ENCODE data around the gene PADI2. TPM values are rescaled to one million over a fixed set of nuclear protein-coding genes. Genes with fewer than 3 reads are reported as not detected.

The PADI2 gene
- total RNA-seq, 4 donors from 2014 or later, result 15.4 to 27.2 (median 18.6) TPM

DNA sequence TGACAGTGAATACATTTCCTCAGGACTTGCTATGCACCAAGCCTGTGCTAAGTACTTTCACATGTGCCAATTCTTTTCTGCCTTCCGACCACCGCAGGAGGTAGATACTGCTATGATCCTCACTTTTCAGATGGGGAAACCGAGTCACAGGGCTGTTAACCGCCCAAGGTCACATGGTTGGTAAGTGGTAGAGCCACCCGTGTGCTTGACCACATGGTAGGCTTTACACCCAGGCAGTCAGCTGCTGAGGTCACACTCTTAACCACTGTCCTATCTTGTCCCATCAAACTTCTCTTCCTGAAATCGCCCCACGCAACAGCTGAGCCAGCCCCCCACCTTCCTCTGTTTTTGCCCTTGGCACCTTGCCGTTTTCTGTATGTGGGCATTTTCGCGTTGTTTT lies 34.5 kb downstream of the PADI2 start:
- TF ChIP-seq EP300 (IDR thresholded peaks at IDR 0.05), result no peak
- H3K9me3 ChIP-seq, result no peaks in the 10 kb centered on the region
- H3K4me1 ChIP-seq, result no peaks in the 10 kb centered on the region
- no peaks in the 10 kb centered on the region for H3K36me3 ChIP-seq
- no peak for DNase-seq (ENCODE audit: low spot score in 2 of 2)
- H3K27ac ChIP-seq, result no peak overlapping the region
- 80% methylated on average over 10 of the region's 10 CpGs for WGBS
- H3K27me3 ChIP-seq, result no peaks in the 10 kb centered on the region
- H3K4me3 ChIP-seq, result no peak overlapping the region

DNA sequence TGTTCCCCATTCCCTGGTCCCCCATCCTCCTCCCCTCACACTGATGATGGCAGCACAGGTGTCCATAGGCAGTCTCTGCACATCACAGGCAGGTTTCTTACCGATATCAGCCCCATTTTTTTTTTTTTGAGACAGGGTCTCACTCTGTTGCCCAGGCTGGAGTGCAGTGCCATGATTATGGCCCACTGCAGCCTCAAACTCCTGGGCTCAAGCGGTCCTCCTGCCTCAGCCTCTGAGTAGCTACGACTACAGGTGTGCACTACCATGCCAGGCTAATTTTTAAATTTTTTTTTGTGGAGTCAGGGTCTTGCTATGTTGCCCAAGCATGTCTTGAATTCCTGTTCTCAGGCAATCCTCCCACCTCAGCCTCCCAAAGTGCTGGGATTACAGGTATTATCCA lies 36.5 kb downstream of the PADI2 start:
- H3K36me3 ChIP-seq, result no peaks in the 10 kb centered on the region
- TF ChIP-seq CTCF (IDR thresholded peaks at IDR 0.05) (no peak), POLR2A (IDR thresholded peaks at IDR 0.05) (no peak), POLR2AphosphoS5 (IDR thresholded peaks at IDR 0.05) (no peak), EP300 (IDR thresholded peaks at IDR 0.05) (no peak)
- H3K4me3 ChIP-seq, result no peak overlapping the region
- no peak for DNase-seq (ENCODE audit: low spot score in 2 of 2)
- H3K4me1 ChIP-seq, result no peaks in the 10 kb centered on the region
- H3K27me3 ChIP-seq, result no peaks in the 10 kb centered on the region
- H3K27ac ChIP-seq, result no peak overlapping the region
- WGBS, result 92% methylated on average over 3 of the region's 3 CpGs
- no peaks in the 10 kb centered on the region for H3K9me3 ChIP-seq

- no peaks in the 10 kb centered on the region for H3K36me3 ChIP-seq
- TF ChIP-seq POLR2AphosphoS5 (IDR thresholded peaks at IDR 0.05), result no peak
- TF ChIP-seq EP300 (IDR thresholded peaks at IDR 0.05), result no peak
- TF ChIP-seq POLR2A (IDR thresholded peaks at IDR 0.05), result no peak
- no peak for TF ChIP-seq CTCF (IDR thresholded peaks at IDR 0.05)
- H3K27me3 ChIP-seq, result no peaks in the 10 kb centered on the region
- no peaks in the 10 kb centered on the region for H3K4me1 ChIP-seq
- no peaks in the 10 kb centered on the region for H3K9me3 ChIP-seq
- no peak overlapping the region for H3K4me3 ChIP-seq
- no peak for DNase-seq (ENCODE audit: low spot score in 2 of 2)
- no peak overlapping the region for H3K27ac ChIP-seq
- 47% methylated on average over 2 of the region's 2 CpGs for WGBS
These were observed 37.8 kb downstream of the PADI2 start for GRCh38 chr1:17081439-17081838.

DNA sequence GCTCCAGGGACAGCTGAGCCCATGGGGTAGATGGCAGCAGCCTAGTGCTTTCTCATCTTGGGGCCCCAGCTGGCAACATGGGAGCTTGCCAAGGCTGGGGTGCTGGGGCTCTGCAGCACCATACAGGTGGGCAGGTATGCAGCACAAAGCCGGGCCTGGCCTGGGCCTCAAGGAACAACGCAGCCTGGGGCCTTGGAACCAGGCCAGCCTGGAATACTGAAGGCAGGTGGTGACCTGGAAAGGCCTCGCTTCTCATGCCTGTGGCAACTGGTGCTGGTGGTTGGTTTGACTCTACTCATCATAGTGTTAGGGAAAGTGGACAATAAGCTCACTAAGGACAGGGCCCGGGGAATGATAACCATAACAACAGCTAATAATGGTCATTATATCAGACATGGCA lies 38.4 kb downstream of the PADI2 start:
- Histone ChIP-seq H3K27me3 (no peaks in the 10 kb centered on the region), H3K9me3 (no peaks in the 10 kb centered on the region), H3K27ac (no peak overlapping the region), H3K4me3 (no peak overlapping the region), H3K36me3 (no peaks in the 10 kb centered on the region), H3K4me1 (no peaks in the 10 kb centered on the region)
- no peak for TF ChIP-seq EP300 (IDR thresholded peaks at IDR 0.05)
- TF ChIP-seq CTCF (IDR thresholded peaks at IDR 0.05), result no peak
- no peak for TF ChIP-seq POLR2A (IDR thresholded peaks at IDR 0.05)
- no peak for TF ChIP-seq POLR2AphosphoS5 (IDR thresholded peaks at IDR 0.05)
- no peak for DNase-seq (ENCODE audit: low spot score in 2 of 2)
- WGBS, result 56% methylated on average over 4 of the region's 4 CpGs

DNA sequence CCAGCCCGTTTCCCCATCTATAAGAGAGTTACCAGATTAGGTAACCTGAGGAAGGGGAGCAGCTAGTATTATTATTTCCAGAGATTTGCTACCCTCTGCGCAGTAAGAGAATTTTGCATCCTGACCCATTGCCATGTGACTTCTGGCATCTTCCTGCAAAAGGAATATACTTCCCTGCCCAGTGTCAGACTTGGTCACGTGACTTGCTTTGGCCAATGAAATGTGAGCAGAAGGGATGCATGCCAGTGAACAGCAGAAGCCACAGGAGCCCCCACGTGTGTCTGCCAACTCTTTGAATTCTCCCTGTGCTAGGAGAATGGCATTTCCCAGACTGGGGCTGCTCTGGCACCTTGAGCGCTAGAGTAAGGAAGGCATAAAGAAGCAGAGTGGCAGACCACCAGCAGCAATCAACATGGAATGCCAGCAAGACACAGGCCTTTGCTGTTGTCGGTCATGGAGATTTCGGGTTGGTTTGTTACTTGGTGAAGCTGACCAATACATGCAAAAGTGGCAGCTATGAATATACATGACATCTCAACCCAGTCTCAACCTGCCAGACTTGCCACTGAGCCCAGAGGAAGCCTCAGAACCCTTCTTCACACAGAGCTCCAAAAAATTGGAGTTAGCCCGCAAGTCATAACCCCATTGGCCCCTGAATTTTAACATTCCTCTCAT lies 39.0 kb downstream of the PADI2 start:
- 84% methylated on average over 8 of the region's 8 CpGs for WGBS
- no peaks in the 10 kb centered on the region for H3K27me3 ChIP-seq
- no peaks in the 10 kb centered on the region for H3K36me3 ChIP-seq
- TF ChIP-seq EP300 (IDR thresholded peaks at IDR 0.05) (no peak), POLR2A (IDR thresholded peaks at IDR 0.05) (no peak), POLR2AphosphoS5 (IDR thresholded peaks at IDR 0.05) (no peak), CTCF (IDR thresholded peaks at IDR 0.05) (no peak)
- DNase-seq (ENCODE audit: low spot score in 2 of 2), result no peak
- H3K9me3 ChIP-seq, result no peaks in the 10 kb centered on the region
- H3K27ac ChIP-seq, result no peak overlapping the region
- H3K4me1 ChIP-seq, result no peaks in the 10 kb centered on the region
- no peak overlapping the region for H3K4me3 ChIP-seq
